Femur (tissue), 1 donor: ENCODE measurements around the gene SCEL.

Experiments
- DNase-seq: peaks from one replicate; pipeline ENCODE4 v3.0.0-alpha.2; 2017

Gene SCEL

GRCh38 chr13:77521595-77522367 is 13.7 kb upstream of the SCEL start:
- no peak for DNase-seq

- no peak for DNase-seq
Measured at GRCh38 chr13:77522444-77522843, 13.1 kb upstream of the SCEL start.

GRCh38 chr13:77523386-77523785 is 12.1 kb upstream of the SCEL start:
- DNase-seq: no peak

DNA sequence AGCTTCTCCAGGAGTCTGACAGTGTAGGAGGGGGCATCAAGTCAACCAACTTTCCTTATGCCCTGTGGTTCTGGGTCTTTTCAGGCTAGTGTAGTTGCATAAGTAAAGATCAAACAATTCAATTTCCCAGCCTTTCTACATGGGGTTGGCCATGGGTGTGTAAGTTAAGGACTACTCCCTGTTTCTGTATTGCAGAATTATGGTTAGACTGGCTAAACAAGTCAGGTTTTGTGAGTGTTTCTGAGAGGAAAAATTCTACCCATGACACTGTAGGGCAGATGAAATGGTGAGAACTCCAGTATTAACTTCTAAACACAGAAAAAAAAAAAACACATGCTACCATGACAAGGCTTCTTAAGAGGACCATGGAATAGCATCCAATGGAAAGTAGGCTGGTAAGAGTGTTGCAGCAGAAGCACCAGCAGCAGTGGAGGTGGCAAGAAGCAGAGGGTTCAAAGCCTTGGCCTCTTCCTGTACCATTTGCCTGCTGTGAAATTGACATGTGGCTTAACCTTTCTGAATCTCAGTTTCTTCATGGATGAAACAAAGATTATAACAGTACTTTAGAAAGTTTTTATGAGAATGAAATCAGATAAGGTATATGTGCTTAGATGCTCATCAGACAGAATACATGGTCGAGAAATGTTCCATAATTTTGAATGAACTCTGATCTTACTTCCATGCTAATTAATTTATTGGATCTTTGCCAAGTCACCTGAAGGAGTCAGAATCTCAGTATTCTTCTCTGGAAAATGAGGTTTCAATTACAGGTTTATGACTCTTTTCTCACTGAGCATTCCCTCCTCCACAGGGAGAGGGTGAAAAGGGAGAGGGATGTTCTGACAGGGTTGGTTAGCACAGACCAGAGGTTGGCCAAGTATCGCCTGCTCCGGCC is 11.4 kb upstream of the SCEL start:
- DNase-seq: no peak

GRCh38 chr13:77528414-77528813 is 7.1 kb upstream of the SCEL start:
- DNase-seq: no peak

DNA sequence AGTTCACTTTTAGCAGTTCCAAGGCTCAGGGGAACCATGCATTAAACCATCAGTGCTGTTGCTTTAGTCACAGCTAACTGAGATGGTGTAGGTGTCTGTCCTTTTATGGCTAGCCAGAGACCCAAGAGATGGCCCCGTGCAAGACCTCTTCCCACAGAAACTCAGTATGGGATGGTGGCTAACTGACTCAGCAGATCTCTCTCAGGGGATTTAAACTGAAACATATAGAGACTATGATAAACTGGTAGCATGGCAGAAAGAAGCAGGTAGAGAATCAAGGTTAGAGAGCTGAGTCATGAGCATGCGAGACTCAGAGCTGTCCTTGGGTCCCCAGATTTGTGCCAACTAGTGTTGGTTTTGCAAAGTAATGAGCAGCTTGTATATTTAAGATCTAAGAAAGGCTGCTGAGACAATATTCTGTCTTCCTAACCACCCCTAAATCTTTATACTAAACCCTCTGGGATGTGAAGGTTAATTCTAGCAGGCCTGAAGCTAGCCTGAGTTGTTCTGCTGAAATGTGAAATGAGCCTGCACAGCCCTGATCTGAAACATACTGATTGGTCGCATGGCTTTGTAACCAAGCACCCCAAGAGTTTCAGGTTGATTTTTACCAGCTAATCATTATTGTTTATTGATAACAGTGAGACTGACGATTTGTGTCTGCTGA is 6.5 kb upstream of the SCEL start:
- DNase-seq: no peak

DNA sequence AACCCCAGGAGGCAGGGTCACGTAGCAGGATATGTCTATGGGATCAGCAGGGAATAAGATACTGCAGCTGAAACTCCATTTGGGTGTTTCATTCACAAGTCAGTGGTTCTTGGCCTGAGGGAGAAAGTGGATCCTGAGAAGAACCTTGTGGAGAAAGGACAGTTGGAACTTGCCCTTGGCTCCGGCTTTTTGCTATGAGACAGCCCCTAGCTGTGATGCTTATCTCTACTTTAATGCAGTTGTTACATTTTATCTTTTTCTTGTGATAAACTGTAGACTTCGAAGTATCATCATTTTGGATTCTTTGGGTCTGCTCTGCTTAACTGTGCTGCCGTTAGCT is 6.0 kb upstream of the SCEL start:
- no peak for DNase-seq

DNA sequence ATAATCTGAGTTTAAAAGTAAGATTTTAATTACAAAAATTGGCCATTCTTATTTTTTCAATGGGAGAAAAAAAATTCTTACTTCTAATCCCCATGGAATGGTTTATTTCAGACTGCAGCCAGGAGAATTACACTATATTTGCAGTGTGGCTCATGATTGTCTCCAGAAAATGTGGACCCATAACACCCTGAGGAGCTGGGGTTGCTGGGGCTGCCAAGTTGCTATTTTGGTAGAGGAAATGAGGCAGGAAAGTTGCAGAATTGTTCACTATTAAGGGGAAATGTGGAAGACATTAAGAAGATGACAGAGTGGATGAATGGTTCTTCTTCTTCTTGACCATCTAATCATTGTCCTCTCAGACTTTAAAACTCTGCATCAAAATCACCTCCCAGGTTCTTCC is 4.6 kb upstream of the SCEL start:
- no peak for DNase-seq

DNA sequence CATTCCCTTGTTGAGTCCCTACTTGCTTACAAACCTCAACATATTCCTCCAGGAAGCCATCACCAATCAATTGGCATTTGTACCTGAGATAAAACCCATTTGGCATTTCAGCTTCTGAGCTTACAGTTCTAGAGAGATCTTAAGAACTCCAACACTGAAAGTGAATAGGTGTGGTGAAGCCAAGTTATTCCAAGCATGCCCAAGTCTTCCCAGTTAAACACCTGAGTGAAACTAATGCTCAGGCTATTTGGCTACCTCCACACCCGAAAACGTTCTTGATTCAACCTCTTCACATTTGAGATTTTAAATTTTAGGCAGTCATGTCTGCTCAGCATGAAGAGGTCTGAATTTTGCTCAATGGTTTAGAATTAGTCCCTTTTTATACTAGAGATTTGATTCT is 2.5 kb upstream of the SCEL start:
- no peak for DNase-seq

DNA sequence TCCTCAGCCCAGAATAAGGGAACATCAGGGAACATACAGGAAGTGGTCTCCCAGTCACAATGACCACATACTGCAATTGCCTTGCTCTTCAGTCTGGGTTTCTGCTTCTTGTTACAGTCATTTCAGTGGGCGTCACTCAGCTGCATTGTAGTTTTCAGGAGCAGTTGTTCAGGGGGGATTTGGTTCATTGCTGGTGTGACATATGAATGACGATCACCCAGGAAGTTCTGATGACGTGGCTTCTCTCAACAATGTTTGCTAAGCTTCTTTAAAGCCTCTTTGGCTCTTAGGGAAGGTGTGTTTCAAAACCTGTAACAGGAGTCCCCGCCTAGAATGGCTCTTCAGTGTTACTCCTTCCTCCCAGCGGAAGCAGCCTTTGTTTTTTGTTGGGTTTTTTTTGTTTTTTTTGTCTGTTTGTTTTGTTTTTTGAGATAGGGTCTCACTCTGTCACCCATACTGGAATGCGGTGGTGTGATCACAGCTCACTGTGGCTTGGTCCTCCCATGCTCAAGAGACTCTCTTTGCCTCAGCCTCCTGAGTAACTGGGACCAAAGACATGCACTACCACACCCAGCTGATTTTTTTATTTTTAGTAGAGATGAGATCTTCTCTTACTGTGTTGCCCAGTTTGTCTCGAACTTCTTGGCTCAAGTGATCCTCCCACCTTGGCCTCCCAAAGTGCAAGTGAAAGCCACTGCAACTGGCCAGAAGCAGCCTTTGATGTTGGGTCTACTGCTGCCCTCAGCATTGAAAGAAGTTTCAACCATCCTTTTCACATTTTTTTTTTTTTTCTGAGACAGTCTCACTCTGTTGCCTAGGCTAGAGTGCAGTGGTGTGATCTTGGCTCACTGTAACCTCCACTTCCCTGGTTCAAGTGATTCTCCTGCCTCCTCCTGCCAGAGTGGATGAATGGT is 1.4 kb upstream of the SCEL start:
- no peak for DNase-seq

DNA sequence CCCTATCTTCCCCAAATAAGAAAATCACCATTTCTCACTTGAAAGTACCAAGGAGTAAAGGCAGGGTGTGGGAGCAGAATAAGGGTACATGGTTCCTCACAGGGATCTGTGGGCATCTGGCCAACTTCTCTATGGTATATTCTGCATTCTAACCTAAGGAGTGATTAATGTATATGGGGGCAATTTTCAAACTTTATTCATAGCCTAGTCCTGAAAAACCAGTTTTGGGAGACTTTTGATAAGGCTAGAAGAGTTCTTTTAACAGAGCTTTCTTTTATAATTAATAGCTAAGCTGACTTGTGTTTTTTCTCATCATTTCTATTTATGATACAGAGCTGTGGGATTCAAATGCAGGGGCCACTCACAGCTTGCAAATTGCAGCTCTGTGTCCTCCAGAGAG is 852 bp downstream of the SCEL start:
- DNase-seq: no peak

- DNase-seq: no peak
Measured at GRCh38 chr13:77537289-77537919, 1.9 kb downstream of the SCEL start.

DNA sequence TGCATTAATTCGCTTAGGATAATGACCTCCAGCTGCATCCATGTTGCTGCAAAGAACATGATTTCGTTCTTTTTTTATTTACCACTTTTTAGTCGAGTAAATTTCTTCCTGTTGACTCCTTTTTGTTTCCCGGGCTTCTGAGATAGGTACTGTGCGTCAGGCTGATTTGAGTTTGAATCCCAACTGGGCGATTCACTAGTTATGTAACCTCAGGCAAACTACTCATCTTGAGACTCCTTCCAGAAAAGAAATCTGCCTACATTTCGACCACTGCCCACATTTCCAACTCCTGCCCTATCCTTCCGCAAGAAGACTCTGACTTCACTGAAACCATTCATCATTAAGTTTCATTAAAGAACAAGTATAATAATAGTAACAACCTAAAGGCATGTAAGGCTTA is 8.2 kb downstream of the SCEL start:
- no peak for DNase-seq

DNA sequence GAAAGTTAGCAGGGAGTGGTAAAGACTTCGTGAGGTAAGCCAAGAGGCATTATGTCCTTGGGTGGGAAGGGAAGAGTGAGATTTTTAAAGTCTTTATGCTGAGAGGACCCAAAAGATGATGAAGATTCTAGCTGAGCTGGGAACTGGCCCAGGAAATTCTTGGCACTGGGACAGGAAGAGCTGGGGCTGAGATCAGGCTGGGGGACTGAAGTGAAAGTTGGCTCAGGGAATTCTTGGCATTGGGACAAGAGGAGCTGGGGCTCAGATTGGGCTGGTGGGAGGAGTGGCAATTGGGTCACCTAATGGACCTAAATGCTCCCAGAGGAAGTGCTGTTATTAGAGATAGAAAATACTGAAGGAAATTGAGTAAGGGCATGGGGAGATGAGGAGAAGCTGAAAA is 8.8 kb downstream of the SCEL start:
- DNase-seq: peak; percentile 83

DNA sequence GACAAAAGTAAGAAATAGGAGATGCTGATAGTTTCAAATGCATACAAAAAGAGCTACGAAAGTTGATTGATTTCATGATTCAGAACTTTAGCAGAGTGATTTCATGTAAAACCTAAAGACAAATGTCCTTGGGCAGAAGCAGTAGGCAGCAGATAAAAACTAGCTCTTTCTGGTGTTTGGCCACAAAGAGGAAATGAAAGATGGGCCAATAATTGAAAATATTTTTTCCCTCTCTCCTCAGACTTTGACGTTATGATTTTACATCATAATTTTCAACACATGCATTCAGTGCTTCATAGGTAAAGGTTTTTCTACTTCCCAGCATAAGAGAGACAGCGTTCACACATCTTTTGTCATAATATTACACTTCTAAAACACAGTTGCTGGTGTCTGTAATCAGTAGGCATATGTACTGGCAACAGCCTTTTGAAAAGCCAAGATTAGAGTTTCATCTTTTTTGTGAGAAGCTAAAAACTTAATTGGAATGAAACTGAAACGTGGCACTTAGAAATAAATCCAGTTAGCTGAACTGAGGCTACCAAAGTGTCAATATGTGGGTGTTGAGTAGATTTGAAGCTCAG is 9.3 kb downstream of the SCEL start:
- no peak for DNase-seq

- DNase-seq: no peak
Measured at GRCh38 chr13:77545626-77546412, 10.3 kb downstream of the SCEL start.

DNA sequence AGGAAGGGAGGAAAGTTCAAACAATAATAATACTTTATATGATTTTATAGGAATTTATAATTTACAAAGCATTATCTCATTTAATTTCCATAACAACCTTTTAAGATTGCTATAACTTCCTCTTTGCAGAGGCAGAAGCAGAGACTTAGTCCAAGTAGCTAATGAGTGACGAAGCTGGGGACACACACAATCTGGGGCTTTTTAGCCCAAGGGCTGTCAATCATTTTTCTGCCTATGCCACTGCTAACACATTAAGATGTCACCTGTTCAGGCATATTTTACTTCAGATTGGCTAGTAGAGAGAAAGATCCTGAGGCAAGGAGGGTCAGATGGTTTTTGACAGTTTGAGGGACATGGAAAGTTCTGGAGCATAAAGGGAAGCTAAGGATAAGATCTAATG is 12.6 kb downstream of the SCEL start:
- DNase-seq: no peak

- no peak for DNase-seq
Measured at GRCh38 chr13:77548594-77548993, 13.1 kb downstream of the SCEL start.

- no peak for DNase-seq
Measured at GRCh38 chr13:77554069-77554468, 18.6 kb downstream of the SCEL start.

GRCh38 chr13:77555246-77555645 is 19.7 kb downstream of the SCEL start:
- peak; percentile 22 for DNase-seq

DNA sequence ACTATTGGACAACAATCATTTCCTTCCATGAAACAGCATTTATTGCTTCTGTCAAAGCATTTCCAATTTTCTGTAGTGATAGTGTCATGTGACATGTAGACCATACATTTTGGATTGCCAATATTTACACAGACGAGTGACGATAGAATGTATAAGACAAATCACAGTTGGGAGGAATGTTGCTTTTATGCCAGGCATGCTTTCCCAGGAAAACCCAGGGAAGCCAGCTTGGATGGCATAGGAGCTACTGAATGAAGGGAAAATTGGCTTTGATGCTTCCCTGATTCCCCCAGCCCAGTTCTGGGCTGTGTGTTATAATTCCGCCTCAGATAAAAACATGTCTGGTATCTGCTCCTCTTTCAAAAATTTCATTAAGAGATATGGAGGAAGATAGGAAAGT is 22.5 kb downstream of the SCEL start:
- DNase-seq: no peak
